Cerebellar cortex (tissue), 1 donor: Measurements from ENCODE around the gene RAB7B.

Source experiments
- DNase-seq: peaks from one replicate; pipeline ENCODE4 v3.0.0-alpha.2; 2015; ENCODE audit warnings: low spot score

RAB7B gene

GRCh38 chr1:205948886-205949285 is 54.3 kb downstream of the RAB7B start:
- DNase-seq: no peak

- DNase-seq: no peak
These were observed 55.2 kb downstream of the RAB7B start for GRCh38 chr1:205948039-205948438.

DNA sequence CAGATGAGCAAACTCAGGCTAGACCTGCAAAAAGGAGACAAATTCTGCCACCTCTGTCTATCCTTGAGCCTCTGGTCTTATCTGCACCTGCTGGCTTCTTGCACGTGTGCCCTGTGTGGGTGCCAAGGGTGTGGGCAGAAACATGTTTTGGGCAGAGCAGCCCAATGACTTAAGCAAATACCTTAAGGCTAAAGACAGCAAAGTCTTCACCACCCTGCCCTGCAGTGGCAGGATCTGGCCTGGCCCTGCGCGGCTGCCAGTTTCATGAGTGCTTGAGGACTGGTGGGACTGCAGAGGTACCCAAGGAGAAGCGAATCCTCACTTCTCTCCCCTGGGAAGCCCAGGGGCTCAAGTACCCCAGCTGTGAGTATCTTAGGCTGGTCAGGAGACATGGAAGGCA is 56.2 kb downstream of the RAB7B start:
- DNase-seq: no peak

GRCh38 chr1:205945069-205945468 is 58.1 kb downstream of the RAB7B start:
- no peak for DNase-seq

DNA sequence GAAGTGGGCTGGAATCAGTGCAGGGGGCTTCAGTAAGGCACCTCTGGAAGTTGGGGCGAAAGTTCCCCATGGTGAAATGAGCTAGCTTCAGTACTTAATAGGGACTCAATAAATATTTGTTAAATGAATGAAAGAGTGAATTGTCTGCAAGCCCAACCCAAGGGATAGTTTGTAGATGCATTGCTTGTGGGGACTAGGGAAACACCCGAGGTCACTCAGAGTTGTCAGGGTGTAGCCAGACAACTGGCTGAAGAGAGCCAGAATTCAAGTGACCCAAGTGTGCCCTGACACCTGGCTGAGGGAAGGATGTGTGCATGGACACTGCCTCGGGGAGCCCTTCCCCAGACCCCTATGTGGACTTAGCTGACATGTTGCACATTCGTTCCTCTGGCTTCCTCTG is 58.7 kb downstream of the RAB7B start:
- DNase-seq: no peak

- DNase-seq: no peak
These were observed 60.0 kb downstream of the RAB7B start, which contains the start of gene SLC26A9 for GRCh38 chr1:205943245-205943644. SLC26A9 (minus strand) TSS chr1:205943456; CDS start chr1:205935820, 7,636 bp downstream.

GRCh38 chr1:205942631-205943159 is 60.5 kb downstream of the RAB7B start:
- no peak for DNase-seq

DNA sequence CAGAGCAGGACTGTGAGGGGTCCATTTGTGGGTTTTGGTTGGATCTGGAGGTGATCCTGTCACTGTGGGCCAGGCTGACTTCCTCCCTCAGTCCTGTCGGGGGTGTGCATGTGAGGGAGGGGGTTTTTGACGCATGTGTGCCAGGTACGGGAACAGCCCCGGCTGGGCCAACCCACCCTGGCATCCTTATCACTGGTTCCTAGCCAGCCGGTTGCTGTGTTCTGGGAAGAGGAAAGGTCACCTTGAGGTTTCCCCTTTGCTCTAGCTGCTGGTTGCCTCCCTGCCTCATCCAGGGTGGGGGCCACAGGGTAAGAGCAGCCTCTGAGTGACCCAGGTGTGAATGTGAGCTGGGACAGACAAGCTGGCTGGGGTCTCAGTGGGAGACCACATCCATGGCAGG is 62.5 kb downstream of the RAB7B start:
- DNase-seq: no peak

DNA sequence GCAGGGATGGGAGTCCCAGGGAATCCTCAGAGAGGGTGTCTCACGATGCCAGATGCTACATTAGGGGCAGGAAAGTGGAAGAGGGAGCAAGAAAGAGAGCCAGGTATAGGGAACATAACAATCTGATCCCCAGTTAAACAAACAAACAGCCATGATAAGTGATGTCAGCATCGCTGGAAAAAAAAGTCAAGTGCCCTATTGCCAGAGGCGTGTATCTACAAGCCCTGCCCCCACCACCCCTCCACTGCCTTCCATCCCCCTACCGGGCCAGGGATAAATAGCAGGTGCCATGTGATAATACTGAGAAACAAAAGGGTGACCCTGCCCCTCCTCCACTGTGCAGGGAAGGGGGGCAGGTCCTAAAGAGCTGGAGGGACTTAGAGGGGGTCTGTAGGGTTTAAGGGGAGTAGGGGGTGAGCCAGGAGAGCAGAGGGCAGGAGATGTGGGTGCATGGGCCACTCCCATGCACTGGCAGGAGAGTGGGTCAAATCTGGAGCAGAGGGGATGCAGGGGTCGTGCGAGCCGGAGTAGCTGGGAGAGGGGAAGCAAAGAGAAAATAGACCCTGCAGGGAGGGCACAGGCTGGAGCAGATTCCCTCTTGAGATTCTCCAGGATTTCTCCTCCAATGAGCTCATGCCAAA is 63.4 kb downstream of the RAB7B start:
- DNase-seq: no peak

DNA sequence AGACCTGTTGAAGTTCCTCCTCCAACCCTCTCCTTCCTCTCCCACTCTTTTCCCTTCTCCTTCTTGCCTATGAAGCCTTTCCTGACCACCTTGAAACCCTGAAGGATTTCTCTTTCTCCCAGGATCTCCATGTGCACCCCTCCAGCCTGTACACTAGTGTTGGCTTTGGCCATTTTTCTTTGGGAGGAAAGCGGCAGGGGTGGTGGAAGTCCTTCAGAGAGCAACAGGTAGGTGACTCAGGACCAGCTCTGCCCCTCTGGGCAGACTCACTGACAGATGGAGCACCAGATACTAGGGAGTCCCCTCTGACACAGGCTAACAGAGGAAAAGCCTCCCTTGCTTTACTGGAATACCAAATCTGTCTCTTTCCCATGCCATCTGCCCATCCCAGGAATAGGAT is 64.5 kb downstream of the RAB7B start:
- DNase-seq: no peak

DNA sequence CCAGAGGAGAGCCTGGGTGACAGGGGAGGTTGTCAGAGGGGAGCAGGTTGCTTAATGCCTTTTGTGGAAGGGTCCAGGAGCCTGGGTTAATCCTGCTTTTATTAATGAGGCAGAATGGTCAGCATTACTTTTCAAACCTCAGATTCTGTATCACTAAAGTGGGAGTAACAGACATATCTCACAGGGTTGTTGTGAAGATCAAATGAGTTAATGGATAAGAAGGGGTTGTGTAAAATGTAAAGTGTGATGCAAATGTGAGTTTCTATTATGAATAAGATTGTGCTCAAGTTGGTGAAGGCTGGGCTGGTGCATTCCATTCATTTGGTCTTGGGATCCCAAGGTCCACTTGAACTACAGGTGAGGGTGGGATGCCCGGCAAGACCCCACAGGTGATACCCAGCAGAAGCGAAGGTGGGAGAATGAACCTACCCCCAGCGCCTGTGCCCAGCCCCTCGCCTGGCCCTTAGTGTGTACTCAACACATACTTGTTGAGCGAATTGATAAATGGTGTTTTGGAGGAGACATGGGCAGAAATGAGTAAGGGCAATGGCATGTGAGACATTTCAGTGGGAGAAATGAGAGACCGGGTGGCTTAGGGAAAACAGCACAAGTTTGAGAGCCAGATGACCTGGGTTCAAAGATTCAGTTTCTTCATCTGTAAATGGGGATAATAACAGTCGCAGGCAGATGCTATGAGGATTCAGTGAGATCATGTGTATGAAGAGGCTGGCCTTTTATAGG is 66.2 kb downstream of the RAB7B start:
- no peak for DNase-seq

- DNase-seq: no peak
These were observed 66.9 kb downstream of the RAB7B start for GRCh38 chr1:205936311-205936710.

DNA sequence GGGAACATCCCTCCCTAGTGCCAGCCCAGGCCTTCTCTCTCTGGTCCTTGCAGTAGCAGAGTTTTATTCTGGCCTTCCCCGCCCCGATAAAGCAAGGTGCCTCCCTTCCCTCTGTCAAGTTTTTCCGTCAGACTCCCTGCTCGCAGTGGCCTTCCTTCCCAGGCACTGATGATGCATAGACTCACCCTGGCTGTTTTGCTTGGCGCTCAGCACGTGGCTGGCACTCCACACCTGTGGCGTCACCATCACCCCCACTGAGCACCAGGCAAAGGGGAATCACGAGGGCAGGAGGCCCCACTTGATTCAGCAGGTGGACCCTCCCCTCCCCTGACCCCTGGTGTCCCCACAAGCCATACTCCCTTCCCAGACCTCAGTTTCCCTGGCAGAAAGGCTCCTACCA is 67.3 kb downstream of the RAB7B start:
- no peak for DNase-seq

GRCh38 chr1:205934788-205935187 is 68.4 kb downstream of the RAB7B start:
- no peak for DNase-seq

GRCh38 chr1:205933671-205934618 is 69.2 kb downstream of the RAB7B start:
- no peak for DNase-seq

GRCh38 chr1:205932776-205933175 is 70.4 kb downstream of the RAB7B start:
- no peak for DNase-seq

DNA sequence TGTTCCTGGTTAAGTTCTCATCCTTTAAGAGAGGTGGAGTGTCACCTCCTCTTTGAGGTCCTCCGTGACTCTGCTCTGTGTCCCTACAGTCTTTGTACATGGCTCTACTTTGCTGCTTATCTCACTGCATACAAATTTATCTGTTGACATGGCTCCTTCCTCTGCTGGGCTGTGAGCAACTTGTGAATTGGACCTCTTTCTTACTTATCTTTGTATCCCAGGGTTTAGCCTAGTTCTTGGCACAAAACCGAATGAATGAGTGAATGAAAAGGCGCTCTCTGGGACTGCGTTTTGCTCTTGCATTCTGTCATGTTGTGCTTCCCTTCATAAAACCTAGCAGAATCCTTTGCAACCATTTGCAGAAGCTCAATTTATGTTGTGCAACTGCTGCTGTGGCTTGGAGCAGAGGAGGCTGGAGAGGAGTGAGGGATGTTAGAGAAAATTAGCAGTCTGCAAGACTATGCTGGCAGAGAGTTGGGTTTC is 72.4 kb downstream of the RAB7B start:
- no peak for DNase-seq

DNA sequence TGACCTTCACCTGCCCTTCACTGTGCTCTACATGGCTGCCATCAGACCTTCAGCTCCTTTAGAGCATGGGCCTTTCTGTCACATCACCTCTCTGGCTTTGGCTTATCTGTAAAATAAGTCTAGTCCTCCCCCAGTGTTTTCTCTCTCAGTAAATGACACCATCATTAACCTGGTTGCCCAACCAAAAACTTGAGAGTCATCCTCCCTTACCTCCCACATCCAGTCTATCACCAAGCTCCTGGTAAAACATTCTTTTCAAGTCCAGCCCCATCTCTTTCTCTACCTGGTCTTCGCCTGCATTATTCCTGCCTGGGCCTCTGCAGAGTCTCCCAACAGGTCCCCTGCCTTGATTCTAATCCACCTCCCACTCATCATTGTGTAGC is 73.0 kb downstream of the RAB7B start:
- DNase-seq: no peak

DNA sequence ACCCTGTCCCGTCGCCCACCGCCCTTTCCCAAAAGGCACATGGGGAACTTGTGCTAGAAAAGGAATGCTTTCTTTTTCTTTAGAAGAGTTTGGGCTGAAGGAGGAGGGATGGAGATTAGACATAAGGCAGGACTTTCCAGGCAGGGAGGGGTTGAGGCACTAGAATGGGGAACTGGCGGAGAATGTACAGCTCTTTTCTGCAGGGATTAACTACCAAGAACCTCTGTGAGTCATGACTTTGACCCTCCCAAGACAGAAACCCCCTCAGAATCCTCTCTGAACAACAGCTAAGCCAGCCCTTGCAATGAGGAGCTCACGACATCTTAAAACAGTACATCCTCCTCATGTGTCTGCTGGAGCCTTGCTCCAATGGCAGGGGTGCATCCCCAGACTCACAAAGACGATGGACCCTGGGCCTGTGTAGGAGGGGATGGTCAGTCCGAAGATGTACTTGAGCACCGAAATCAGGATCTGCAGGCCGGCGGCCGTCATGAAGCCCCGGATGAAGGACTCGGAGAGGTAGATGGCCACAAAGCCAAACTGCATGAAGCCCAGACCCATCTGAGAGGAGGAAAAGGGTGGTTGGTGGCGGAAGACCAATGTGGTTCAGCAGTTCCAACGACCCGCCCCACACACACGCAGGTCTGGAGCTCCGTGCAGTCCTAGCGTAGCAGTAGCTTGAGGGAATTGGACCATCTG is 73.5 kb downstream of the RAB7B start:
- no peak for DNase-seq

DNA sequence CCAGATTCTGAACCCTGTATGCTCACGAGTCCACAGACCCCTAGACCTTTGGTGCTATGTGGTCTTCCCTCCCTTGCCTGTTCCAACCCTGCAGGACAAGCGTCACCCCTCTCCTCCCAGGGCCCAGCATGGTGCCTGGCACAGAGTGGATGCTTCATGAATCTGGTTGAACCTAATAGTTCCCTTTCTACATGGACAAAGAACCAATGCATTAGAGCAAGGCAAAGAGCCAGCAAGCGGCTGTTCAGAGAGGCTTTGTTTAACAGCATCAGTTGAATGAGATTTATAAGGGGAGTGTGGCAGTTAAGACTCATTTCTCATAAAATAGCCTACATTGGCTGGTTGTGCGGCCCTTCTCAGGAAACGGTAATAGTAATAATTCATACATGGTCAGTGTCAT is 74.9 kb downstream of the RAB7B start:
- no peak for DNase-seq

DNA sequence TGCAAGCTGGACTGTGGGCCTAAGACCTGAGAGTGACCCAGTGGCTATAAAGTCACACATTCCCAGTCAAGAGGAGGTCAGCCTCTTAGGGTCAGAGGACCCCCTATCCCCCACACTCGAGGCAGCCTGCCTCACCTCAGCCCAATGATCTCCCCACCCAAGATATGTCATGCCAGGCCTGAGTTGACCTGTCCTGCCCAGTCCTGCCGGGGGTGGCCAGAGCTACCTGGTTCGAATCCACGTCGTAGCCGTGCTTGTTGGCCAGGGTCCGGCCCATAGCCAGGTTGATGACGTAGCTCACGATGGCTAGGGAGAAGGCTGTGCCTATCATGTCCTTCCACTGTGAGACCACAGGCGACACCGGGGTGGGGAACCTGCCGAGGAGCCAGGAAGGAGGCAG is 75.5 kb downstream of the RAB7B start:
- no peak for DNase-seq

DNA sequence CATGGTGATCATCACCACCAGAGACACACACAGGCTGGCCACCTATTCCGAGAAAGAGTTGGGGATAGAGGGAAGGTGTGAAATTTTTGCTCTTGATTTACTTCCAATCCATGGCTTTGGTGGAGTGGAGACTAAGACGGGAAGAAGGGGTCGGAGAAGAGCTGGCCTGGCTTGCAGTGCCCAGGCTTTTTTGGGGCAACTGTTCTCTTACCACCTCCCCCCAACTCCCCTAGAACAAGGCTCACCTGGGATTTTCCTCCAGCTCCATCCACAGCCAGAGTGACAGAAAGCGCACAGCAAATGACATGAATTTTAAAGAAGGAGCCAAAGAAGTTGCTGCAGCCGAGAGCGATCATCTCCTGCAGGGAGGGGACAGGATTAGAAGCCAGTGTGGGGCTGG is 75.9 kb downstream of the RAB7B start:
- no peak for DNase-seq
